GM18870 (cell line): ENCODE data around the gene EML4.
"Not testable (repeated sequence)": the region's sequence is repeated elsewhere in the genome, so short reads cannot be mapped to it uniquely, and the experiment has no call there.

Experiments used
- ATAC-seq: cut with Tn5 transposase; IDR thresholded peaks from one replicate; pipeline ENCODE4 v1.9.1; 2021; ENCODE audit warnings: moderate library complexity; ENCODE audit not compliant: unreplicated experiment

Gene EML4

GRCh38 chr2:42329736-42330135 is 160.6 kb downstream of the EML4 start:
- ATAC-seq: no peak

- ATAC-seq: no peak
Observed at GRCh38 chr2:42331569-42332284, 162.6 kb downstream of the EML4 start.

GRCh38 chr2:42332575-42332974 is 163.4 kb downstream of the EML4 start:
- ATAC-seq: no peak

GRCh38 chr2:42333579-42333978 is 164.4 kb downstream of the EML4 start:
- no peak for ATAC-seq

GRCh38 chr2:42334220-42334619 is 165.1 kb downstream of the EML4 start:
- ATAC-seq: no peak

GRCh38 chr2:42334865-42335264 is 165.7 kb downstream of the EML4 start:
- ATAC-seq: not testable (repeated sequence)

GRCh38 chr2:42335514-42336104 is 166.5 kb downstream of the EML4 start:
- no peak for ATAC-seq

GRCh38 chr2:42336361-42336965 is 167.3 kb downstream of the EML4 start:
- ATAC-seq: no peak

- ATAC-seq: no peak
Observed at GRCh38 chr2:42337356-42337820, 168.2 kb downstream of the EML4 start.

- no peak for ATAC-seq
Observed at GRCh38 chr2:42337846-42338566, 168.9 kb downstream of the EML4 start.

GRCh38 chr2:42338567-42339190 is 169.5 kb downstream of the EML4 start:
- no peak for ATAC-seq

GRCh38 chr2:42339191-42339912 is 170.2 kb downstream of the EML4 start:
- no peak for ATAC-seq

- no peak for ATAC-seq
Observed at GRCh38 chr2:42340045-42340937, 171.1 kb downstream of the EML4 start.

- no peak for ATAC-seq
Observed at GRCh38 chr2:42340938-42341636, 171.9 kb downstream of the EML4 start.

GRCh38 chr2:42342061-42342794 is 173.1 kb downstream of the EML4 start:
- peak; percentile 45 for ATAC-seq

- ATAC-seq: no peak
Observed at GRCh38 chr2:42342795-42343241, 173.7 kb downstream of the EML4 start.

GRCh38 chr2:42345986-42346385 is 176.8 kb downstream of the EML4 start:
- no peak for ATAC-seq

GRCh38 chr2:42346856-42347255 is 177.7 kb downstream of the EML4 start:
- ATAC-seq: not testable (repeated sequence)
